ENCODE results near the gene BECN2. TPM values are rescaled to one million over a fixed set of nuclear protein-coding genes. Genes with fewer than 3 reads are reported as not detected.

BECN2 gene
- total RNA-seq, 4 donors from 2014 or later, result not detected

DNA sequence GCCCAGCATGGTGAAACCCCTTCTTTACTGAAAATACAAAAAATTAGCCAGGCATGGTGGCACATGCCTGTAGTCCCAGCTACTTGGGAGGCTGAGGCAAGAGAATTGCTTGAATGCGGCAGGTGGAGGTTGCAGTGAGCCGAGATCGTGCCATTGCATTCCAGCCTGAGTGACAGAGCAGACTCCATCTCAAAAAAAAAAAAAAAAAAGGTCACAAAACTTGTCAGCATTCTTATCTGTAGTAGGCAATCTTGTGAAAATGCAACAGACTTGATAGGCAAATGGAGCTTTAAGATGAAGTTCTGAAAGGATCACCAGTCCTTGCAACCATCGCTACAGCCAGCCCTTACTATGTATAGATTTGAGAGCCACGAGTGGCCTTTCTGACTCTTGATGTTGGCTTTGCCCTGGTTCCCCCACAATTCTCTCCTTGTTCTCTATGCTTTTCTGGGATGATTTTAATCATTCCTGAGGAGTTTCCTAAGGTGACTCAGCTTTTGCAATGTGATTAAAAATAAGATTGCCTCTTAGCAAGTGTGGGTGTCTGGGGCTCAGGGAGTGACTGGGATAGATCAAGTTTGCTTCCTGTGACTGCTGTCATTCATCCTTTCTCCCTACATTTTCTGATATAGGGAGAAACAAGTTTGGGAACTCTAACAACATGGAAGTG, 48.4 kb downstream of the BECN2 start:
- peaks cover 0 to 4% (median 0%) of the 10 kb centered on the region in 4 donors for H3K4me1 ChIP-seq
- H3K9me3 ChIP-seq, result no peaks in the 10 kb centered on the region
- no peak for DNase-seq (ENCODE audit: extremely low spot score)
- intact Hi-C loops (cut with DNase I), result loop anchor here (5.0 kb wide), 1 partner anchor 109 kb away; no protein-coding TSS in a partner anchor
- peaks cover 0 to 7% (median 0%) of the 10 kb centered on the region in 4 donors for H3K27me3 ChIP-seq
- no peaks in the 10 kb centered on the region for H3K36me3 ChIP-seq
- H3K27ac ChIP-seq (replicated peaks in 1 of 4), result no peak overlapping the region
- no peak overlapping the region for H3K4me3 ChIP-seq
- 73% methylated on average over 5 of the region's 5 CpGs for WGBS
- TF ChIP-seq CTCF (IDR thresholded peaks at IDR 0.05), result no peak
- no peak for TF ChIP-seq POLR2AphosphoS5 (IDR thresholded peaks at IDR 0.05)
- no peak for TF ChIP-seq EP300 (IDR thresholded peaks at IDR 0.05)
- no peak for TF ChIP-seq POLR2A (IDR thresholded peaks at IDR 0.05; ENCODE audit: low read depth)

- WGBS, result 81% methylated on average over 3 of the region's 3 CpGs
- DNase-seq (ENCODE audit: extremely low spot score), result no peak
- H3K4me1 ChIP-seq, result peaks cover 0 to 5% (median 2%) of the 10 kb centered on the region in 4 donors
- H3K4me3 ChIP-seq, result no peak overlapping the region
- H3K27ac ChIP-seq (replicated peaks in 1 of 4), result no peak overlapping the region
- intact Hi-C loops (cut with DNase I), result loop anchor here (5.0 kb wide), 1 partner anchor 110 kb away; no protein-coding TSS in a partner anchor
- TF ChIP-seq POLR2AphosphoS5 (IDR thresholded peaks at IDR 0.05), result no peak
- no peak for TF ChIP-seq CTCF (IDR thresholded peaks at IDR 0.05)
- no peak for TF ChIP-seq POLR2A (IDR thresholded peaks at IDR 0.05; ENCODE audit: low read depth)
- TF ChIP-seq EP300 (IDR thresholded peaks at IDR 0.05), result no peak
- no peaks in the 10 kb centered on the region for H3K36me3 ChIP-seq
- H3K27me3 ChIP-seq, result peaks cover 0 to 7% (median 0%) of the 10 kb centered on the region in 4 donors
- H3K9me3 ChIP-seq, result no peaks in the 10 kb centered on the region
Measured at GRCh38 chr1:242006976-242007375, 49.4 kb downstream of the BECN2 start.

Other genes starting within 250 kb of the BECN2 start
- 1 to 10 TPM in 2 of 4 donors, under 1 TPM in 1, not detected in 1; 0.46 to 1.5 (median 1.4) TPM for gene EXO1, start 109.6 kb upstream of the BECN2 start, total RNA-seq
- gene MAP1LC3C, start 41.3 kb downstream of the BECN2 start, total RNA-seq, result 10 to 100 TPM in 2 of 4 donors, 1 to 10 TPM in 2; 5.4 to 19.3 (median 11.6) TPM